ENCODE data around the gene TMEM150B.

GRCh38 chr19:55284405-55285058 is 40.6 kb downstream of the TMEM150B start:
- TF ChIP-seq CTCF (IDR thresholded peaks at IDR 0.05; ENCODE audit: insufficient read depth, low read depth, low read length), result no peak
- TF ChIP-seq EZH2 (IDR thresholded peaks at IDR 0.05; ENCODE audit: insufficient read depth, low read length), result no peak

All from astrocyte (in vitro differentiated cells and primary cell).